Daoy (cell line): ENCODE results near the gene COBLL1. TPM values are rescaled to one million over a fixed set of nuclear protein-coding genes. Genes with fewer than 3 reads are reported as not detected.
"Not testable (repeated sequence)": the region's sequence is repeated elsewhere in the genome, so short reads cannot be mapped to it uniquely, and the experiment has no call there.

Experiments used
- DNase-seq: peaks from one replicate; pipeline ENCODE4 v3.0.0-alpha.2; 2015; ENCODE audit warnings: low read depth
- total RNA-seq: library from RNA; depleted of rRNA; stranded (reverse); fragments of >200 nt; shearing (Covaris generic); gene quantifications from 2 replicates; pipeline ENCODE4 v1.2.3, GENCODE V29; 2014

COBLL1 gene
- total RNA-seq, 1 experiment from 2014 or later, result 6.7 TPM

DNA sequence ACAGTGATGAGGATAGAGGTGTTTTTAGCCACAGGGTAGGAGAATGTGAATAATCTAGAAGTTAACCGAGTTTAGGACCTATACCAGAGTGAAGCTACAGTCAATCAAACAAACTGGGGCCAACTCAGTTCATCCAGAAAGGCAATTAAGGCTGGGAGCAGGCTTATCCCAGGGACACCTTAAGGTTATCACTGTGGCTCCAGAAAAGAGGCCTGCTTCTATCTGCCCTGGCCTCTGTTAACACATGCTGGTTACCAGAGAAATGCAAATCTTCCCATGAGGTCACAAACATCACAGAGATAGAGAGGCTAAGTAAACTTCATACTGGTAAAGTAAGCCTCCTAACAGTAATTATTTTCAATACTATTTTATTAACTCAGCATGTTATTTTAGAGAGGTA, 127.2 kb downstream of the COBLL1 start:
- DNase-seq, result no peak

DNA sequence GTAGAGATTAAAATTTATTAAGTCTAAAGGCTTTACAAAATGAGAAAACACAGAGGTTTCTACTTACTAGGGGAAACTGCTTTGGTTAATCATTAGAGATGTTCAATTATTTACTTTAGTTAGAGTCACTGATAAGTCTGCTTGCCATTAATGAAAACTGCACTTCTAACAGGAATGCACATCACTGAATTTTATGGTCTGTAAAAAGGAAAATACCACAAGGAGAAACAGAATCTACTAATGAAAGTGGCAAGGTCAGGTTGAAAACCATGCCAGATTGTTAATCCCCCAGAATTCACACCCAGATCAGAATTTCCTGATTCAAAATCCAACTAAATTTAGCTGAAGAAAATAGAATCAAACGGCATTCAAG, 129.9 kb downstream of the COBLL1 start:
- DNase-seq, result no peak

DNA sequence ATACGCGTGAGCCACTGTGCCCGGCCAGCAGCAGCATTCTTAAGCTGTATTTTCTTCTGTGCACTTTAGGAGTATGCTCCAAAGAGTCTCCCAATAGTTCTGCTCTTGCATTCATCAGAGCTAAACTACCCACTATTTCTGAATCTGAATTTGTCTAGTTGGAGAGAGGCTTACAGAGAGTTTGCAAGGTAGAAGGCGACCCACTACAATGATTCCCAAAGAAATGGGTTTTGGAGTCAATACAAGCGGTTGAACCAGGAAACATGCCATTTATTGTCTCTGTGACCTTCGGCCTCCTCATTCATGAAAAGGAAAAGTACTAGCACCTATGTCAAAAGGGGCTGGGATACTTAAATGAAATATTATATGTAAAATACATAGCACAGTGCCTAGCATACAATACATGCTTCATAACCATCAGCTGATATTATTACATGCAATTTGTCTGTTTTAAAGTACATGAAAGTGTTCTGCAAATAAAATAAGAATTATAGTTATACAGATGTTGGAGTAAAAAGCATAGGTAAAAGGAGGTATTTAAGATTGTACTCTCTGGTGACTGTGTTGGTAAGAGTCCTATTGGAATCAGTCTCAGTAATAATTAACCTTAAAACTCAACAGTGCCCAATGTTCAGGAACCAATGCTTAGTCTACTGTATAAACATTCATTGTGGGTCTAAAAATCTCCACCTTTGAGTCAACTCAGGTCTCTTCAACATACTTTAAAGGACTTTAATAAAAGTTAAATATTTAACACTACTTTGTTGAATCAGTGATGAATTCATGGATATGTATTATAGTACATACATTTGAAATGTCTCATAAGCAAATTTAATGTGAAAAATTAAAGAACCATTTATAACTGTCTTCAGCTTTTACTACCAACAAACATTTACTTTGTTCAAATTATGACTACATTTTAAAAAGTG, 130.5 kb downstream of the COBLL1 start:
- no peak for DNase-seq

DNA sequence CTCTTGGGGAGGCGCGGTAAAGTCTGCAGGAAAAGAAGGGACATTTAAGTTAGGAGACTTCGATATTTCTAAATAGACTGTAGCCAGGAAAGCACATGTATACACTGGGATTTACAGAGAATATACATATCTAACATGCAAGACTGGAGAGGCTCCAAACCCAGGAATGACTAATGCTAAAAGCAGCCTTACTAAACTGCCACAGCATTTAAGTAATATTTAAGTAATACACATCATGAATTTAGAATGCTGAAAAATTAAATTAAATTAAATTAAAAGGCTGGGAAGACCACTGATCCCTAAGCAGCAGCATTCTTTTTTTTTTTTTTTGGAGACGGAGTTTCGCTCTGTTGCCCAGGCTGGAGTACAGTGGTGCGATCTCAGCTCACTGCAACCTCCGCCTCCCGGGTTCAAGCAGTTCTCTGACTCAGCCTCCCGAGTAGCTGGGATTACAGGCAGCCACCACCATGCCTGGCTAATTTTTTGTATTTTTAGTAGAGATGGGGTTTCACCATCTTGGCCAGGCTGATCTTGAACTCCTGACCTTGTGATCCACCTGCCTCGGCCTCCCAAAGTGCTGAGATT, 131.3 kb downstream of the COBLL1 start:
- DNase-seq, result not testable (repeated sequence)

DNA sequence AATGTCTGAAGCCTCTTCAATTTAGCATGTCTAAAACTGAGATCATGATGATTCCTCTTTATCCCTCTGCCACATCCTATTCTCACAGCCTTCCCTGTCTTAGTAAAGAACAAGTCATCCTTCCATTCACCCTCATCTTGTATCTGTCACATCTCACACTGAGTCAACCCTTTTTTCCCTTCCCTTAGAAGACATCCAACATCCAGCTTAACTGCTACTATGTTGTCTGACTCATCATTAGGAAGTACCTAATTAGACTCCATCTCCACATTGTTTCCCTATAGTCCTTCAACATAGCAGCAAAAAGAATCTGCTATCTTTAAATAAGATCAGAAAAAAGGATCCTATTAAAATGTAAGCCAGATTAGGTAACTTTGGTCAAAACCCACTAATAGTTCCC, 135.1 kb downstream of the COBLL1 start:
- DNase-seq, result peak; percentile 46

DNA sequence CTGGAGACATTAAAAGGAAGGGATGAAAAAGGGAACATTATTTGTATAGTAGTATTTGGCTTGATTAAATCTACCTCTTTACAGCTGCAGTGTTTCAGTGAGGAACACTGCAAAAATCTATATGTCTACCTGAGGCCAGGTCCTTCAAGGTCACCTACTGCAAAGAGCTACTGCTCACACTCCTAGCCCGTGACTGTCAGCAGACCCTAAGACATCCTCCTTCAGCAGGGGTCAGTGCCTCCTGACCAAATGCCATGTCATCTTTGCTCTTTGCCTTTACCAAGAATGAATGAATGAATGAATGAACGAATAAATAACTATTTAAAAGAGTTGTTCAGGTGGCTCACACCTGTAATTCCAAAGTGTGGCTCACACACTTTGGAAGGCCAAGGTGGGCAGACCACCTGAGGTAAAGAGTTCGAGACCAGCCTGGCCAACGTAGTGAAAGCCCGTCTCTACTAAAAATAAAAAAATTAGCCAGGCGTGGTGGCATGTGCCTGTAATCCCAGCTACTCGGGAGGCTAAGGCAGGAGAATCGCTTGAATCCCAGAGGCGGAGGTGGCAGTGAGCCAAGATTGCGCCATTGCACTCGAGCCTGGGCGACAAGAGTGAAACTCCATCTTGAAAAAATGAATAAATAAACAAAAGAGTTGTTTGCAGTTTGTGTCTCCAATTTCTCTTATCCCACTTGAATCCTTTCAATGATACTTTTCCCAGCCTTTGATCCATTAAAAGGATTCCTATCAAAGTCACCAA, 136.0 kb downstream of the COBLL1 start:
- DNase-seq, result no peak

DNA sequence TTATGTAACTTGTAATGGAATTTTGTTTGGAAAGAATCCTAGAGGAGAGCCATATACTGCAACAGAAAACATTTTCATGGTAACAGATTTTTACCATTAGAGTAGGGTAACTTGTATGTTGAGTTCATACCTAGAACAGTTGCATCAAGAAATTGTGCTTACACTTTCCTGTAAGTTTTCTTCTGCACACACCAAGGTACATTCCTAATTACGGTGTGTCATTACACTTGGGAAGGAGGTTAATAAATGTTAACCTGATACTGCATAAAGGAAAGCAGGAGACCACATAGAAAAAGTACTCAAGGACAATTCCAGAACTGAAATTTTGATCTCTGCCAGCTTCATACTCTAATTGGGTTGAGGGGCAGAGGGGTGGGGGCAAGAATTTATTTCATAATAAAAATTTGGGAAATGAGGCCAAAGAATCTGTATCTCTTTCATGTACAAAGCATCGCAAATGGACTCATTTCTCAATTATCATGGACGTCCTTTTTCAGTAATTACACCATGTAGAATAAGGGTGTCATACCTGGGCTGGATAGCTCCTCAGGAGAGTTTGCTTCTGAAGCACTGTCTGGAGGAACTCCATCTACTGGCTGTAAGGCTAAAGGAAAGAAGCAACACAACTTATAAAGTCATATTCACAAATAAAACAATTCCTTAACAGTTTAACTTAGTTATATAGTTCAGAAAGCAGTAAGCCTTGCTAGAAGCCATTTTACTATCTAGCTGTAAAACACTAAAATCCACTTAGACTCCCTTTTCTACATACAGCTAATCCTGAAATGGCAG, 137.5 kb downstream of the COBLL1 start:
- DNase-seq, result no peak

DNA sequence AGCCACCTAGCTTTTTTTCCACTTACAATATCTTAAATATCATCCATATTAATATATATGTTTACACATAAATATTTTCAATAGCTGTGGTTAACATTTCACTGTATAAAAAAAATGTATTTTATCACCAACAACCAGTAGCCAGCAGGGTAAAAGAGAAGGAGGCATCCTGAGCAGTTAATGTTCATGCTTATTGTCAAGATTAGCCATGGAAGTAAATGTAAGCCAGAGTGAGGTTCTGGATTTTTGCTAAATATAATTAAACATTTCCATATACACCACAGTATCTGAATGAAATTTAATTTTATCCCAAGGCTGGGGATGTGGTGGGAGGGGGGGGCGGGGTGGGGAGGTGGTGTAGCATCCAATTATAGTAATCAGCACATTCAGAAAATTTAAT, 140.1 kb downstream of the COBLL1 start:
- no peak for DNase-seq

DNA sequence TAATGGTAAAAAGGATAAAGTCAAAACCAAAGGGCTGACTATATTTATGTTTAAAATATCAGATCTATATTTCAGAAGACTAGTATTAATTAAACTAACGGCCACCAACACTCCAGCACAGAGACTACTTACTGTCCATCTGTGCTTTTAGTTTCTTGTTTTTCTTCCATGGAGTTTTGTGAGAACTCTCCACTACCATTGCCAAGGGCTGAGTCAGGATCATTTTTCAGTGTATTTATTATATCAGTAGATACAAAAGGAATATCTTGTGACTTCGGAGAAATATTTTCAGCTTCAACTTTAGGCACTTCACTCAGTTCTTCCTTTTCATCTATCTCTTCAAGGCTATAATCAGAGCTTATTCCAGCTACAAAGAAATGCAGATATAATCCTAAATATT, 141.2 kb downstream of the COBLL1 start:
- no peak for DNase-seq

DNA sequence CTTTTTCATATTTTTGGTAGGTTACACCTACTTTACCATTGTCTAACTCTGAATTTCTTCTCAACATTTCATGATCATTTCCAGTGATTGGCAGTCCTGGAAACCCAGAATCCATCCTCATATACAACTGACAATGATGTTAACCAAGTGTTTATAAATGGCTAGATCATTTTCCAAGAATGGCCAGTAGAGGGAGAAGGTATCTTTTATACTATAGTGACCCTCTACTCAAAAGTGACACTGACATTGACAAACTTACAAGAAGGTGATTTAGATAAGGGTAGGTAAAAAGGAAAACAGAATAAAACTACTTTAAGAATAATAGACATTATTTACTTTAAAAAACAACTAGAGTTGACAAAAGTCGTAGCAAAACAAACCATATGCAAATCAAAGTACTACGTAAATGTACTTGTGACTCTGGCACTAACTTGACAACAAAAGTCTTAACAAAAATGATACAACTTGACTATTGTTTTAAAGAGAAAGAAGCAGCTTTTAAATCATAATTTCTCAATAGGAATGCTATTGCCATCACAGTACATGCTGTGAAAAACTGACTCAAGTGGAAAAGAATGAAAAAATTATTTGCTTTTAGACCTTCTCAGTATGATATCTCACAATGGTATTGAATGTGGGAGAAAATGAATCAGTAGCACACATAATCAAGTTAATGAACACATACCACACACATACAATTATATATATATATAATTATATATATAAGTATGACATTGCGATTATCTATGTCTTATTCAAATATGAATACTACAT, 143.7 kb downstream of the COBLL1 start:
- no peak for DNase-seq

DNA sequence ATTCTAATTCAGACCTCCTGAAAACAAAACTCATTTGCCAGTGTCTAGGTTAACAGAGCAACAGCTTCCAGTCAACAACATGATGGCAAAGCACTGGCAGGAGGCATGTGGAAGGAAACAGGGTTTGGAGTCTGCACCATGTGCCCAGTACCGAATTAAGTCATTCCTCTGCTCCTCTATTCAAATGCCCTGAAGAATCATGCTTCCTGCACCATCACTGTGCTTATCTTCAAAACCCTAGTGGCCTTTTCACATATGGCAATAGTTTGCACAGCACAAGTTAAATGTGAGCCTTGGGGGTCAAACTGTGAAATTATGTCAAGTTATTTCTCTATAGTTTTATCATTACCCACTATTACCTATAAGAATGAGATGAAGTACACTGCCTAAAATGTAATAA, 145.0 kb downstream of the COBLL1 start:
- no peak for DNase-seq

DNA sequence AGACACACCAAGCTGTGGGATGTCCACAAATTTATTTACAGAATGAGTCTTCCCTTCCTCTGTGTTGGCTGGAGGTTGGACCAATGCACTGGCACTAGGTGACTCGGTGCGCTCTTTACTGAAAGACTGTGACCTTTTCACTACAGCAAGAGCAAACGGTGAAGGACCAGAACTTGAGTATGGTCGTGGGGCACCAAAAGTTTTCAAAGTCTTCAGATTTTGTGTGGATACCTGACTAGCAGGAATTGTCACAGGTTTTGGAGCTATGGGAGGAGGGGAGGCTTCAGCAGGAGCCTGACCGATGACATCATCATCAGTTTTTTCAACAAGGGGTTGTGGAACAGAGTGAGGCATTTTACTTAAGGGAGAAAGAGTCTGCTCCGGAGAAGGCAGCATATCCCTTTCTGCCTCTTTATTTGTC, 147.3 kb downstream of the COBLL1 start:
- no peak for DNase-seq

DNA sequence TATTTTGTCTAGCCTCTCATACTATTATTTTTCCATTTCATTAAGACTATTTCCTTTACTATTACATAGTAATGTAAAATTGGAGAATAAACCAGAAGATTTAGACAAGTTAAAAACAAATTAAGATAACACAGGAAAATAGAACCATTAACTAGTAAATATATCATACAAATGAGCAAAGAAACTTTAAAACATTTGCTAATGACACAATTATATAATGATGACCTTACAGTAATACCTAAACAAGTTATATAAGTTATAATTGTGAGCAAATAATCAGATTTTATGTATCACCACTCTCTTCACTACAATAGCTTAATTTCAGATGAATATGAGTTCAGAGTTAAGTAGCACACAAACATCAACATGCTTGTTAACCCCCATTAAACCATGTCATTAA, 147.8 kb downstream of the COBLL1 start:
- DNase-seq, result no peak

DNA sequence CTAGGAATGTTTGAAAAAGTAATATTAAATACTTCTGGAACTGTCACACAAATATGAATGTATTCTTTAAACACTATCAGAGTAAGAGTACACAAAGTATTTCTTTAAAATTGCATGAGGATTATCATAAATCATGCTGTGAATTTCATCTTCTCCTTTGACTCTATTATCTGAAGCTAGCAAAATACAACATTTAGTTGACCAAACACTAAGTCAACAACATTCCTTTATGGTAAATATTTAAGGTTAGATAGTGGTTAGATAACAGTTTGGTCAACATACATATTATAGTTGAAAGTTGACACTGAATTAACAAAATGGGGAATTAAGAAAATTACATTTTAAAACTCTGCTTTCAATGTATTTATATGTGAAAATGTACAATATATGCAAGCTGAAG, 148.2 kb downstream of the COBLL1 start:
- DNase-seq, result no peak

DNA sequence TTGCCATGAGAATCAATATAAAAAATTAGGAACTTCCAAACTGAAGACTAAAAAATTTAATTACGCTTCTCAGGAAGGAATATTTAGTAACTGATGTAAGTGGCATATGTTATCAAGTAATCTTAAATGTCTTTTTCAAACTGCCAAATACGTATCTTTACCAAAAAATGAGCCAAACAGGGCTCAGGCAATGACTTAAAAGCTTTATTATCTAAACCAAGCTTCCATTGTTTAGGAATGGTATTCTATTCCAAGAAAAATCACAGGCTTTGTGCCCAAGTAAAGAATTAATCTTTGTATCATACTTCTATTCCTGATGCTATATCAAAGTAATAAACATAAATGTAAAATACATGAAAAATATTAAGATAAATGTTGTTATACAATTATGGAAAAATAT, 148.7 kb downstream of the COBLL1 start:
- DNase-seq, result no peak

DNA sequence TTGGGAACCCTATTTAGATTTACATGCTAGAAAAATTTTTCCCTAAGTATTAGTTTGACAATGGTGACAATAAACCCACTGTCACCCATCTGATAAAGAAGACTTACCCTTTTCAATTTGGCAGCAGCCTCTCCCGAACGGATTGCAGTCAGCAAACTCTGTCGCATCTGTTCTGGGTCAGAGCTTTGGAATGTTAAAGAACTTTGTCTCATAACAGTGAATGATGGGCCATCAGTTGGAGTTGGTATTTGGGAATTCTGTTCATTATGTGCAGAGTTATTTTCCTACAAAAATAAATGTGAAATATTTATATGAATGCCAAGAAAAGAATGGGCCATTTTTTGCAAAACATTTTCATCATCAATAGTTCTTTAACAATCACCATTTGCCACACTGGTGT, 149.5 kb downstream of the COBLL1 start:
- DNase-seq, result no peak

DNA sequence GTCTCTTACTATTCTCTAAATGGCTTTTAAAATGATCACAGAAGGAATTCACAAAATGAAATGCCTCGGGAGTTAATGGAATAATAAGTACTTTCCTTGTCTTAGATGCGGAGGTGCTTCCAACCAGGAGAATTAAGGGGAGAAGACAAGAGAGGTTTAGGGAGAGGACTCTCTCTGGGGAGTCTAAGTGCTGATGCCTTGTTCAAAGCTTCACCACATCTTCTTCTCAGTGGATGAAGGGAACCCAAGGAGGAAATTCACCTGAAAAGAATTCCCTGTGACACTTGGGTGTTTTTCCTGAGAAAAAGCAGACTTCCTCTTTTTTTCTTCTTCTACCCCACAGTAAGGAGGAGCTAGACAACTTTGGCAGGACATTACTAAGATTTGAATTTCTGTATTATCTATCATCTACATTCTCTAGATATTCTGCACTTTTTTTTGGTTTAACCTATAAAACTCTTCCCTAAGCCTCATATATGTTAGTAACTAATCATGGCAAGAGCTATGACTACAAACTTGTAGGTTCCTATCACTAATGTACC, 150.2 kb downstream of the COBLL1 start:
- no peak for DNase-seq

DNA sequence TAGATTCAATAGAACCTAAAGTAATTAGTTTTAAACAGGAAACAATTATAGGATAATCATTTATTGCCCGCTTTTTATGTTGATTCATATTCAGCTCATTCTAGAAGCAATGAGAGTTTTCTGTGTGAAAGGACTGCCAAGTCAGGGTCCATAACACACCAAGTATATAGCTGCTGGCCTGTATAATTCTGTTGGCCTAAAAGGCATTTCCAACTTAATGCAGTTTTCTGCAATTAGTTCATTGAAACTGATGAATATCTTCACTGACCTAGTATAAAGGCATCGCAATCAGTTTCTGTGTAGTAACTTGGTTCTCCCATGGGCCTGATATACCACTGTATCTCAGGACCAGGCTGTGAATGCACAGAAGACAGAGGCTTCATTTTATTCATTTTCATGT, 151.3 kb downstream of the COBLL1 start:
- DNase-seq, result no peak

DNA sequence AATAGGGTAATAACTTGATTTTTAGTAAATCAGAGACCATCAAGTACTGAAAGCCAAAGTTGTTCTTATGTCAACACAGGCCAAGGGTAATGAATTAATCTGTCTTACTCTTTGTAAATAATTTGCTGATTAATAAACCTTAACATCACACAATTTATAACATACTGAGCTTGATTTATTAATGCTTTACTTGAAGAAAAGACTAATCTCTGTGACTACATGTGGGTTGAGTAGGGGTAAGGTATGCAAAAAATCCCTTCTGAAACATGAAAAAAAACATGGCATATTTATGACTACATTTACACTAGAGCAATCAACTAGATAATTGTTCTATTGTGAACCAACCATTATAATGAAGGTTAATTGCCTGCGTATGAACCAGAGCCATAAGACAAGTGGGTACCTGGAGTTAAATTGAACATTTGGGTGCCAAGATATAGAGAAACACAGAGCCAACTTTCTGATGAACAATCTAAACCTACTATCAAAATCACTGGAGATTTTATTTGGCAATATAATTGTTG, 152.7 kb downstream of the COBLL1 start:
- no peak for DNase-seq

DNA sequence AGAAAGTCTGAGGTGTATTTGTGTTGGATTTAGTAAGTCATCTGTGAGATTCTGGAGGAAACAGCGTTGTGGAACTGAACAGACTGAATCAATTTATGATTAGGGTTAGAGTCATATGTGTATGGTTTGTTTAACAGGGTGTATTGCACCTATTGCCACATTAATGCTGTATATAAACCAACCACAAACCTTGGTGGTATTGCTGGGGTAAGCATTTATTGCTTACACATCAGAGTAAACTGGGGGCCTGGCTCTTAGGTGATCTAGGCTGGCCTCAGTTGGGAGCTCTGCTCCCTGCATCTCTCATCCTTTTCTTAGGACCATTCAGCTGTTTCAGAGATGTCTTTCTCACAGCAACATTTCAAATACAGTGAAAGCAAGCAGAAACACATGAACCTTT, 160.6 kb downstream of the COBLL1 start:
- no peak for DNase-seq
